IMR-90 (cell line): ENCODE results near the gene RAB3GAP2. TPM values are rescaled to one million over a fixed set of nuclear protein-coding genes. Genes with fewer than 3 reads are reported as not detected.

Experiments
- ATAC-seq: fragments of 200-7000 bp; cut with Tn5 transposase; 2 replicates; pipeline ENCODE4 v1.9.1; 2020; ENCODE audit warnings: low read depth, mild to moderate bottlenecking, moderate library complexity
- BruUV-seq: library from RNA; stranded (reverse); fragments of 400-500 nt; replicated peaks from 2 replicates; lab custom pipeline; 2021; lab: Mats Ljungman, UMichigan
- CTCF ChIA-PET: fragments of 300-600 bp; formaldehyde crosslinking; extraction: SDS; loops from one replicate; lab custom pipeline; 2021; ENCODE audit warnings: antibody characterized with exemption; lab: Yijun Ruan, JAX
- POLR2A ChIA-PET: fragments of 300-600 bp; sonication (Branson Sonifier 250); formaldehyde crosslinking; loops from one replicate; lab custom pipeline; 2022; ENCODE audit warnings: antibody characterized with exemption; ENCODE audit not compliant: unreplicated experiment; lab: Charles Lee
- DNase-seq: peaks from one replicate; pipeline ENCODE4 v3.0.0; 2013
- H2AFZ ChIP-seq: replicated peaks from 2 replicates; pipeline ENCODE3; 2013; ENCODE audit warnings: low read length, mild to moderate bottlenecking; ENCODE audit not compliant: poor library complexity
- H2AK5ac ChIP-seq: 2 replicates; pipeline ENCODE4 v1.6.1; 2013; ENCODE audit warnings: low read depth, low read length, inconsistent platforms
- H2AK9ac ChIP-seq: replicated peaks from 2 replicates; pipeline ENCODE3; 2013; ENCODE audit warnings: mild to moderate bottlenecking, low read depth, low read length, moderate library complexity; ENCODE audit not compliant: poor library complexity
- H2BK120ac ChIP-seq: 2 replicates; pipeline ENCODE4 v1.6.1; 2013; ENCODE audit warnings: low read depth, low read length, inconsistent platforms
- H2BK15ac ChIP-seq: 3 replicates; pipeline ENCODE4 v1.6.1; 2013; ENCODE audit warnings: low read depth, low read length, inconsistent platforms
- H2BK20ac ChIP-seq: 2 replicates; pipeline ENCODE4 v1.6.1; 2013; ENCODE audit warnings: low read depth, mild to moderate bottlenecking, inconsistent platforms, low read length, moderate library complexity
- H2BK5ac ChIP-seq: 2 replicates; pipeline ENCODE4 v1.6.1; 2013; ENCODE audit warnings: mild to moderate bottlenecking, low read depth, low read length, inconsistent platforms; ENCODE audit not compliant: poor library complexity, severe bottlenecking
- H3K14ac ChIP-seq: replicated peaks from 2 replicates; pipeline ENCODE4 v1.6.1; 2013; ENCODE audit warnings: low read depth, low read length, inconsistent platforms
- H3K18ac ChIP-seq: 2 replicates; pipeline ENCODE4 v1.6.1; 2013; ENCODE audit warnings: low read depth, low read length, control low read depth
- H3K23ac ChIP-seq: 2 replicates; pipeline ENCODE4 v1.6.1; 2013; ENCODE audit warnings: low read depth, low read length, inconsistent platforms
- H3K27ac ChIP-seq: 2 replicates; pipeline ENCODE4 v1.5.1; 2013; ENCODE audit warnings: mild to moderate bottlenecking, control low read depth, low read length; ENCODE audit not compliant: insufficient read depth
- H3K27me3 ChIP-seq: 2 replicates; pipeline ENCODE4 v1.6.1; 2013; ENCODE audit warnings: low read length; ENCODE audit not compliant: control insufficient read depth, insufficient read depth
- H3K36me3 ChIP-seq: 2 replicates; pipeline ENCODE4 v1.6.1; 2013; ENCODE audit warnings: low read length, mixed read lengths; ENCODE audit not compliant: control insufficient read depth, insufficient read depth
- H3K4ac ChIP-seq: 2 replicates; pipeline ENCODE4 v1.6.1; 2013; ENCODE audit warnings: low read depth, low read length, inconsistent platforms
- H3K4me1 ChIP-seq: 2 replicates; pipeline ENCODE4 v1.6.1; 2013; ENCODE audit warnings: low read length, mixed read lengths; ENCODE audit not compliant: control insufficient read depth, insufficient read depth
- H3K4me2 ChIP-seq: 2 replicates; pipeline ENCODE4 v1.6.1; 2013; ENCODE audit warnings: low read depth, mild to moderate bottlenecking, control low read depth, low read length, moderate library complexity
- H3K4me3 ChIP-seq: 2 replicates; pipeline ENCODE4 v1.5.1; 2013; ENCODE audit warnings: low read depth, mild to moderate bottlenecking, control low read depth, low read length, moderate library complexity; ENCODE audit not compliant: insufficient read depth
- H3K56ac ChIP-seq: 2 replicates; pipeline ENCODE4 v1.6.1; 2013; ENCODE audit warnings: low read length, inconsistent platforms; ENCODE audit not compliant: insufficient read depth; ENCODE audit errors: extremely low read depth
- H3K79me1 ChIP-seq, 2 experiments: 2 replicates each; pipeline ENCODE4 v1.6.1; 2013; ENCODE audit warnings: low read length in 2 of 2, inconsistent platforms in 1 of 2, low read depth in 1 of 2
- H3K9ac ChIP-seq: 2 replicates; pipeline ENCODE4 v1.6.1; 2013; ENCODE audit warnings: low read depth, low read length, control low read depth
- H3K9me1 ChIP-seq: 2 replicates; pipeline ENCODE4 v1.6.1; 2013; ENCODE audit warnings: low read length, inconsistent platforms; ENCODE audit not compliant: insufficient read depth
- H3K9me3 ChIP-seq: 2 replicates; pipeline ENCODE4 v1.6.1; 2013; ENCODE audit warnings: low read length; ENCODE audit not compliant: control insufficient read depth, insufficient read depth
- H4K20me1 ChIP-seq: 2 replicates; pipeline ENCODE4 v1.6.1; 2013; ENCODE audit warnings: low read length, inconsistent platforms; ENCODE audit not compliant: insufficient read depth
- H4K5ac ChIP-seq: 2 replicates; pipeline ENCODE4 v1.6.1; 2013; ENCODE audit warnings: mild to moderate bottlenecking, low read depth, low read length, control low read depth
- H4K8ac ChIP-seq, 2 experiments: 2 replicates each; pipeline ENCODE4 v1.6.1; 2013; ENCODE audit warnings: low read depth in 2 of 2, low read length in 2 of 2, control low read depth in 1 of 2, inconsistent platforms in 1 of 2
- H4K91ac ChIP-seq: 2 replicates; pipeline ENCODE4 v1.6.1; 2013; ENCODE audit warnings: low read depth, low read length, inconsistent platforms; ENCODE audit not compliant: insufficient read depth
- BHLHE40 ChIP-seq: fragments of 150-350 bp; IDR thresholded peaks from 2 replicates; pipeline ENCODE4 v1.6.1; 2016; ENCODE audit warnings: mild to moderate bottlenecking, low read depth, low read length
- CEBPB ChIP-seq: IDR thresholded peaks from 2 replicates; pipeline ENCODE4 v1.6.1; 2012; ENCODE audit warnings: low read depth, low read length, improper control_type of control experiment
- CHD1 ChIP-seq: IDR thresholded peaks from 2 replicates; pipeline ENCODE4 v1.6.1; 2012; ENCODE audit warnings: low read depth, low read length, improper control_type of control experiment
- CTCF ChIP-seq: conservative IDR thresholded peaks from 2 replicates; pipeline ENCODE4 v1.5.1; 2012; ENCODE audit warnings: mild to moderate bottlenecking, low read depth, low read length, improper control_type of control experiment
- ELK1 ChIP-seq: fragments of 150-350 bp; IDR thresholded peaks from 2 replicates; pipeline ENCODE4 v1.6.1; 2016; ENCODE audit warnings: low read depth, mild to moderate bottlenecking, low read length, moderate library complexity, borderline replicate concordance
- MAFK ChIP-seq: IDR thresholded peaks from 2 replicates; pipeline ENCODE4 v1.6.1; 2012; ENCODE audit warnings: low read depth, low read length, improper control_type of control experiment
- MAZ ChIP-seq: IDR thresholded peaks from 2 replicates; pipeline ENCODE4 v1.6.1; 2012; ENCODE audit warnings: low read depth, mild to moderate bottlenecking, low read length, improper control_type of control experiment, moderate library complexity, borderline replicate concordance
- MXI1 ChIP-seq: IDR thresholded peaks from 2 replicates; pipeline ENCODE4 v1.6.1; 2012; ENCODE audit warnings: low read depth, mild to moderate bottlenecking, low read length, moderate library complexity, borderline replicate concordance
- NFE2L2 ChIP-seq: fragments of 150-350 bp; IDR thresholded peaks from 2 replicates; pipeline ENCODE4 v1.6.1; 2016; ENCODE audit warnings: low read depth, mild to moderate bottlenecking, low read length
- POLR2A ChIP-seq: IDR thresholded peaks from 2 replicates; pipeline ENCODE4 v1.6.1; 2012; ENCODE audit warnings: mild to moderate bottlenecking, low read depth, low read length
- RAD21 ChIP-seq: IDR thresholded peaks from 2 replicates; pipeline ENCODE4 v1.6.1; 2012; ENCODE audit warnings: low read length, improper control_type of control experiment
- RCOR1 ChIP-seq: IDR thresholded peaks from 2 replicates; pipeline ENCODE4 v1.6.1; 2012; ENCODE audit warnings: mild to moderate bottlenecking, low read length, improper control_type of control experiment; ENCODE audit not compliant: insufficient replicate concordance
- RFX5 ChIP-seq: IDR thresholded peaks from 2 replicates; pipeline ENCODE4 v1.8.0; 2012; ENCODE audit warnings: low read depth, mild to moderate bottlenecking, low read length, moderate library complexity
- SMC3 ChIP-seq: fragments of 150-350 bp; IDR thresholded peaks from 2 replicates; pipeline ENCODE4 v1.6.1; 2016; ENCODE audit warnings: low read depth, mild to moderate bottlenecking, antibody characterized with exemption, low read length, moderate library complexity
- USF2 ChIP-seq: fragments of 150-350 bp; IDR thresholded peaks from 2 replicates; pipeline ENCODE4 v1.6.1; 2017; ENCODE audit warnings: mild to moderate bottlenecking, antibody characterized with exemption, low read length, low read depth
- WGBS, 2 experiments: methylation state at CpG; one replicate each; pipeline versions ENCODE4 v1.1.5 to v1.1.7; 2013; ENCODE audit warnings: missing lambda C conversion rate in 2 of 2; ENCODE audit not compliant: insufficient read length in 1 of 2; ENCODE audit errors: extremely low coverage in 2 of 2; 5-methylcytosine and 5-hydroxymethylcytosine counted together
- dilution Hi-C: fragments of 300-500 bp; cut with HindIII; formaldehyde crosslinking; loops from one replicate; pipeline ENCODE4 v1.14.3; 2018; ENCODE audit warnings: low sequenced_read_pairs; ENCODE audit not compliant: unreplicated experiment
- in situ Hi-C: fragments of 300-500 bp; cut with MboI; formaldehyde crosslinking; loops from 3 replicates; pipeline ENCODE4 v1.14.3; 2019; ENCODE audit warnings: low sequenced_read_pairs, inconsistent platforms, mixed read lengths
- intact Hi-C: fragments of 100-400 bp; cut with micrococcal nuclease; formaldehyde crosslinking; loops from 2 replicates; pipeline ENCODE4 v1.10.0; 2022
- polyA plus RNA-seq, 3 experiments: library from polyadenylated mRNA; depleted of rRNA; stranded (reverse); fragments of >200 nt; gene quantifications; 2 replicates each; pipeline ENCODE4 v1.2.3, GENCODE V29; 2012; ENCODE audit warnings: low replicate concordance in 1 of 3
- total RNA-seq: library from RNA; depleted of rRNA; stranded (reverse); fragments of >200 nt; gene quantifications from 2 replicates; pipeline ENCODE4 v1.2.3, GENCODE V29; 2012

RAB3GAP2 gene
- total and polyA plus RNA-seq, 2 of the 4 experiments (the other 2 are of a cell fraction): 12.3 to 37.8 TPM

GRCh38 chr1:220184506-220184905 is 87.7 kb downstream of the RAB3GAP2 start:
- peak; percentile 78 for ATAC-seq
- Histone ChIP-seq H2AFZ (no peak overlapping the region), H4K5ac (no peak overlapping the region), H2BK15ac (no peak overlapping the region), H3K4me3 (no peak overlapping the region), H4K91ac (no peak overlapping the region), H3K9me3 (no peaks in the 10 kb centered on the region), H2AK9ac (no peak overlapping the region), H3K56ac (no peak overlapping the region), H3K79me1 (peaks cover 0 to 3% of the 10 kb centered on the region in 2 experiments; a peak in 1 of 4 replicates), H3K23ac (no peak overlapping the region), H3K4ac (no peak overlapping the region), H3K4me2 (no peak overlapping the region), H3K27ac (peak overlapping the region; percentile 32; the same call in 1 of the 2 replicates), H4K8ac (no peak overlapping the region), H2BK20ac (no peak overlapping the region), H3K14ac (no peak overlapping the region), H3K36me3 (peaks cover 19% of the 10 kb centered on the region), H2AK5ac (no peak overlapping the region), H3K9ac (no peak overlapping the region), H2BK120ac (no peak overlapping the region), H3K27me3 (no peaks in the 10 kb centered on the region), H3K9me1 (peaks cover 3% of the 10 kb centered on the region; the same call in 1 of the 2 replicates), H2BK5ac (peak overlapping the region; percentile 2), H3K18ac (no peak overlapping the region), H3K4me1 (0 out of 2 replicates have a peak, but pooled peaks cover 2% of the 10 kb centered on the region), H4K20me1 (no peaks in the 10 kb centered on the region)
- POLR2A ChIA-PET: no interaction called here
- no CpG with 5 or more reads among the region's 1 CpG for WGBS, 2 experiments
- dilution Hi-C loops (no loop called here), intact Hi-C loops (no loop called here), in situ Hi-C loops (no loop called here)
- BruUV-seq: no TSS peak
- TF ChIP-seq MXI1: no peak
- TF ChIP-seq RCOR1: no peak
- no peak for TF ChIP-seq USF2
- TF ChIP-seq CTCF: no peak
- no peak for TF ChIP-seq MAFK
- no peak for TF ChIP-seq CHD1
- TF ChIP-seq MAZ: no peak
- no peak for TF ChIP-seq ELK1
- no peak for TF ChIP-seq POLR2A
- TF ChIP-seq SMC3: no peak
- no peak for TF ChIP-seq NFE2L2
- no peak for TF ChIP-seq BHLHE40
- no peak for TF ChIP-seq RAD21
- TF ChIP-seq RFX5: no peak
- TF ChIP-seq CEBPB: no peak
- CTCF ChIA-PET: no interaction called here
- peak; percentile 57 for DNase-seq
